SK-N-SH (cell line): ENCODE measurements around the gene PCBP3. TPM values are rescaled to one million over a fixed set of nuclear protein-coding genes. Genes with fewer than 3 reads are reported as not detected.

Experiments
- CTCF ChIA-PET: fragments of 300-600, 350-600 bp; formaldehyde crosslinking; extraction: SDS; loops from one replicate; lab custom pipeline; 2021; lab: Yijun Ruan, JAX
- POLR2A ChIA-PET: fragments of 350-600 bp; sonication (Branson Sonifier 250); formaldehyde crosslinking; extraction: SDS; loops from one replicate; lab custom pipeline; 2020; ENCODE audit warnings: antibody characterized with exemption, inconsistent platforms; lab: Yijun Ruan, JAX
- DNase-seq: peaks from one replicate; pipeline ENCODE4 v3.0.0; 2012
- H2AFZ ChIP-seq: fragments of 200-600 bp; sonication (generic); 2 replicates; pipeline ENCODE4 v1.8.1; 2016; ENCODE audit warnings: antibody characterized with exemption, mild to moderate bottlenecking, low read depth
- H3F3A ChIP-seq: fragments of 200-600 bp; sonication (generic); replicated peaks from 2 replicates; pipeline ENCODE3; 2016; ENCODE audit warnings: antibody characterized with exemption, mild to moderate bottlenecking; ENCODE audit not compliant: insufficient read depth
- H3K27ac ChIP-seq, 2 experiments: fragments of 200-500 bp in 1 of 2; fragments of 200-600 bp in 1 of 2; sonication (Bioruptor generic) in 1 of 2; sonication (generic), shearing (Covaris generic) in 1 of 2; 2 replicates each; pipeline versions ENCODE4 v1.5.1 to v1.6.1; 2014 to 2016; ENCODE audit warnings: low read depth in 2 of 2, inconsistent platforms in 1 of 2, low read length in 1 of 2, mild to moderate bottlenecking in 1 of 2, mixed read lengths in 1 of 2
- H3K27me3 ChIP-seq: fragments of 200-600 bp; sonication (generic), shearing (Covaris generic); 2 replicates; pipeline ENCODE4 v1.6.1; 2016; ENCODE audit warnings: mixed run types; ENCODE audit not compliant: insufficient read depth
- H3K36me3 ChIP-seq, 2 experiments: fragments of 200-500 bp in 1 of 2; fragments of 200-600 bp in 1 of 2; sonication (Bioruptor generic) in 1 of 2; sonication (generic) in 1 of 2; replicated peaks in 1 of 2; 2 replicates each; pipeline versions ENCODE3 to v1.5.1; 2014 to 2016; ENCODE audit warnings: low read length in 1 of 2, mild to moderate bottlenecking in 1 of 2; ENCODE audit not compliant: insufficient read depth in 2 of 2, control insufficient read depth in 1 of 2
- H3K4me1 ChIP-seq, 2 experiments: fragments of 200-500 bp in 1 of 2; fragments of 200-600 bp in 1 of 2; sonication (Bioruptor generic) in 1 of 2; sonication (generic), shearing (Covaris generic) in 1 of 2; 2 replicates each; pipeline versions ENCODE4 v1.5.1 to v1.6.1; 2014 to 2016; ENCODE audit warnings: low read depth in 1 of 2, low read length in 1 of 2, mixed run types in 1 of 2; ENCODE audit not compliant: insufficient read depth in 2 of 2, control insufficient read depth in 1 of 2
- H3K4me2 ChIP-seq: fragments of 200-600 bp; sonication (generic), shearing (Covaris generic); 2 replicates; pipeline ENCODE4 v1.6.1; 2017; ENCODE audit warnings: mixed run types
- H3K4me3 ChIP-seq, 2 experiments: fragments of 200-500 bp in 1 of 2; fragments of 200-600 bp in 1 of 2; sonication (Bioruptor generic) in 1 of 2; sonication (generic), shearing (Covaris generic) in 1 of 2; 2 replicates each; pipeline versions ENCODE4 v1.5.1 to v1.8.1; 2014 to 2016; ENCODE audit warnings: low read depth in 2 of 2, inconsistent platforms in 1 of 2, low read length in 1 of 2, mild to moderate bottlenecking in 1 of 2, mixed read lengths in 1 of 2, moderate library complexity in 1 of 2
- H3K79me2 ChIP-seq: fragments of 200-600 bp; sonication (generic); 2 replicates; pipeline ENCODE4 v1.8.1; 2017; ENCODE audit warnings: mild to moderate bottlenecking; ENCODE audit not compliant: insufficient read depth
- H3K9ac ChIP-seq: fragments of 200-600 bp; sonication (generic); 2 replicates; pipeline ENCODE4 v1.6.1; 2017; ENCODE audit warnings: mixed run types
- H3K9me2 ChIP-seq: fragments of 200-600 bp; sonication (generic); 2 replicates; pipeline ENCODE4 v1.6.1; 2017; ENCODE audit warnings: mixed run types
- H3K9me3 ChIP-seq: fragments of 200-600 bp; sonication (generic); 2 replicates; pipeline ENCODE4 v1.6.1; 2017; ENCODE audit warnings: mixed run types, mild to moderate bottlenecking, moderate library complexity
- H4K20me1 ChIP-seq: fragments of 200-600 bp; sonication (generic); 2 replicates; pipeline ENCODE4 v1.6.1; 2017; ENCODE audit warnings: mild to moderate bottlenecking, mixed run types; ENCODE audit not compliant: insufficient read depth
- CHD2 ChIP-seq: fragments of 150-350 bp; IDR thresholded peaks from 2 replicates; pipeline ENCODE4 v1.6.1; 2018; ENCODE audit warnings: low read length; ENCODE audit not compliant: partially characterized antibody
- ELF1 ChIP-seq: IDR thresholded peaks from 2 replicates; pipeline ENCODE4 v1.4.0; 2012
- EP300 ChIP-seq, 2 experiments: IDR thresholded peaks; 2 replicates each; pipeline versions ENCODE4 v1.4.0 to v1.6.1; 2012; ENCODE audit warnings: borderline replicate concordance in 1 of 2, low read depth in 1 of 2, low read length in 1 of 2
- FOSL2 ChIP-seq: IDR thresholded peaks from 2 replicates; pipeline ENCODE4 v1.4.0; 2012; ENCODE audit warnings: low read depth, mild to moderate bottlenecking, moderate library complexity, borderline replicate concordance
- FOXJ3 ChIP-seq: sonication (generic); formaldehyde crosslinking; IDR thresholded peaks from 2 replicates; pipeline ENCODE4 v1.5.1; 2020; ENCODE audit warnings: mild to moderate bottlenecking, missing genetic modification reagents
- FOXM1 ChIP-seq: IDR thresholded peaks from 2 replicates; pipeline ENCODE4 v1.4.0; 2012; ENCODE audit warnings: low read depth, mild to moderate bottlenecking
- GATA2 ChIP-seq: sonication (generic); formaldehyde crosslinking; IDR thresholded peaks from 2 replicates; pipeline ENCODE4 v1.5.0; 2020; ENCODE audit warnings: mild to moderate bottlenecking, missing genetic modification reagents
- MEF2A ChIP-seq: IDR thresholded peaks from 2 replicates; pipeline ENCODE4 v1.4.0; 2012; ENCODE audit warnings: low read depth, borderline replicate concordance
- MXI1 ChIP-seq: IDR thresholded peaks from 2 replicates; pipeline ENCODE4 v1.6.1; 2012; ENCODE audit warnings: mild to moderate bottlenecking, low read depth, low read length, improper control_type of control experiment
- NFIC ChIP-seq: IDR thresholded peaks from 2 replicates; pipeline ENCODE4 v1.4.0; 2012; ENCODE audit warnings: borderline replicate concordance
- NRF1 ChIP-seq: IDR thresholded peaks from 2 replicates; pipeline ENCODE4 v1.6.1; 2012; ENCODE audit warnings: low read depth, mild to moderate bottlenecking, low read length
- POLR2AphosphoS5 ChIP-seq: IDR thresholded peaks from 2 replicates; pipeline ENCODE4 v1.6.1; 2012; ENCODE audit warnings: low read depth, low read length
- RCOR1 ChIP-seq: fragments of 150-350 bp; IDR thresholded peaks from 2 replicates; pipeline ENCODE4 v1.6.1; 2017; ENCODE audit warnings: antibody characterized with exemption, low read length
- RXRA ChIP-seq: IDR thresholded peaks from 2 replicates; pipeline ENCODE4 v1.4.0; 2012; ENCODE audit warnings: low read depth, mild to moderate bottlenecking, borderline replicate concordance
- SMC3 ChIP-seq: IDR thresholded peaks from 2 replicates; pipeline ENCODE4 v1.6.1; 2012; ENCODE audit warnings: low read depth, low read length, improper control_type of control experiment
- TAF1 ChIP-seq: IDR thresholded peaks from 2 replicates; pipeline ENCODE4 v1.6.1; 2012; ENCODE audit warnings: low read depth, mild to moderate bottlenecking, low read length, moderate library complexity, borderline replicate concordance
- WGBS: methylation state at CpG from one replicate; pipeline ENCODE4 v1.1.6; 2017; ENCODE audit warnings: low lambda C conversion rate; 5-methylcytosine and 5-hydroxymethylcytosine counted together
- polyA plus RNA-seq, 3 experiments: library from polyadenylated mRNA; depleted of rRNA; stranded (reverse); fragments of >200 nt; gene quantifications; 2 replicates each; pipeline ENCODE4 v1.2.3, GENCODE V29; 2012
- TF ChIP-seq, protein P1 (sequence below): IDR thresholded peaks from 2 replicates; pipeline ENCODE4 v1.4.0; 2012; ENCODE audit warnings: low read depth, borderline replicate concordance
- TF ChIP-seq, protein P2 (sequence below): IDR thresholded peaks from 2 replicates; pipeline ENCODE4 v1.4.0; 2012; ENCODE audit warnings: low read depth, borderline replicate concordance
- TF ChIP-seq, protein P3 (sequence below): fragments of 150-350 bp; IDR thresholded peaks from 2 replicates; pipeline ENCODE4 v1.6.1; 2017; ENCODE audit warnings: antibody characterized with exemption, low read length, low read depth, borderline replicate concordance
- TF ChIP-seq, protein P4 (sequence below): IDR thresholded peaks from 2 replicates; pipeline ENCODE4 v1.6.1; 2012; ENCODE audit warnings: mild to moderate bottlenecking, low read depth, low read length, moderate library complexity

The PCBP3 gene
- polyA plus RNA-seq, 1 of the 3 experiments (the other 2 are of a cell fraction): 9.5 TPM

DNA sequence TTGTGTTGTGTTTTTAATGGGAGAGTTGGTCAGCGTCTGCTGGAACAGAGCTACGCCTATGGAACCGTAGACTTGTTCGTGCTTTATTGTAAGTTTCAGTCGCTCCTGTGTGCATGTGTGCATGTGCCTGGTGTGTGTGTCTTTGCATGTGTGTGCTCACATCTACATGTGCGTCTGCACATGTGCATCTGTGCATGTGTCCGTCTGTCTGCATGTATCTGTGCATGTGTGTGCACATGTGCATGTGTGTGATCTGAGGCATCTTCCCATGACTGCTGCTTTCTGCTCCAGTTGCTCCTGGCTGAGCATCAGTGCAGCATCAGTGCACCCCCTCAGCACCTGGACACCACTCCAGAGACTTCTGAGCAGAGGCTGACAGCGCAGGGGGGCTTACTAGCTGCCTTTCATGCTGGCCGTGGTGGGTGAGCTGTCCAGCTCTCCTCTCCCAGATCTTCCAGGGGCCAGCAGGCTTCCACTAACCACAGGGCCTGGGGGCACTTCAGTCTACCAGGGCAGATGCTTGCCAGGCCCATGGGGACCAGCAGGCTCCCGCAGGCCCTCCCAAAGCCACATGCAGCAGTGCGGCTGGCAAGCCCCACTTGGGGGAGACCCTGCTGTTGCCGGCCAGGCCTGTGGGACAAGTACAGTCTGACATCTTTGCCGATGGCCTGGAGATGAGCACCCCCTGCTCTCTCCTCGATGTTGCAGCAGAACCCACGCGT lies 47.8 kb upstream of the PCBP3 start:
- 72% methylated on average over 10 of the region's 16 CpGs for WGBS
- POLR2A ChIA-PET: interaction anchor here (2.4 kb wide), 1 partner anchor 39 kb away, joined by 15 read pairs; no protein-coding TSS in a partner anchor
- CTCF ChIA-PET: interaction anchor here (0.6 to 8.5 kb wide), 29 partner anchors 11 to 351 kb away, joined by 3 to 135 read pairs (median 5); no protein-coding TSS in a partner anchor

More for the DNA sequence above, 47.8 kb upstream of the PCBP3 start:
- Histone ChIP-seq H3K9ac (no peak overlapping the region), H3K9me3 (no peaks in the 10 kb centered on the region), H3K9me2 (no peaks in the 10 kb centered on the region), H3K4me2 (no peak overlapping the region), H3K27me3 (no peaks in the 10 kb centered on the region), H3K4me3 (no peak overlapping the region), H3K27ac (no peak overlapping the region; a peak in 1 of 4 replicates), H3K79me2 (no peaks in the 10 kb centered on the region), H4K20me1 (no peaks in the 10 kb centered on the region), H2AFZ (no peak overlapping the region), H3K36me3 (no peaks in the 10 kb centered on the region), H3K4me1 (peaks cover 0 to 14% of the 10 kb centered on the region in 2 experiments; a peak in 1 of 4 replicates), H3F3A (no peaks in the 10 kb centered on the region)
- TF ChIP-seq RXRA: no peak
- TF ChIP-seq, protein P1, sequence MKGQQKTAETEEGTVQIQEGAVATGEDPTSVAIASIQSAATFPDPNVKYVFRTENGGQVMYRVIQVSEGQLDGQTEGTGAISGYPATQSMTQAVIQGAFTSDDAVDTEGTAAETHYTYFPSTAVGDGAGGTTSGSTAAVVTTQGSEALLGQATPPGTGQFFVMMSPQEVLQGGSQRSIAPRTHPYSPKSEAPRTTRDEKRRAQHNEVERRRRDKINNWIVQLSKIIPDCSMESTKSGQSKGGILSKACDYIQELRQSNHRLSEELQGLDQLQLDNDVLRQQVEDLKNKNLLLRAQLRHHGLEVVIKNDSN: no peak
- TF ChIP-seq, protein P2, sequence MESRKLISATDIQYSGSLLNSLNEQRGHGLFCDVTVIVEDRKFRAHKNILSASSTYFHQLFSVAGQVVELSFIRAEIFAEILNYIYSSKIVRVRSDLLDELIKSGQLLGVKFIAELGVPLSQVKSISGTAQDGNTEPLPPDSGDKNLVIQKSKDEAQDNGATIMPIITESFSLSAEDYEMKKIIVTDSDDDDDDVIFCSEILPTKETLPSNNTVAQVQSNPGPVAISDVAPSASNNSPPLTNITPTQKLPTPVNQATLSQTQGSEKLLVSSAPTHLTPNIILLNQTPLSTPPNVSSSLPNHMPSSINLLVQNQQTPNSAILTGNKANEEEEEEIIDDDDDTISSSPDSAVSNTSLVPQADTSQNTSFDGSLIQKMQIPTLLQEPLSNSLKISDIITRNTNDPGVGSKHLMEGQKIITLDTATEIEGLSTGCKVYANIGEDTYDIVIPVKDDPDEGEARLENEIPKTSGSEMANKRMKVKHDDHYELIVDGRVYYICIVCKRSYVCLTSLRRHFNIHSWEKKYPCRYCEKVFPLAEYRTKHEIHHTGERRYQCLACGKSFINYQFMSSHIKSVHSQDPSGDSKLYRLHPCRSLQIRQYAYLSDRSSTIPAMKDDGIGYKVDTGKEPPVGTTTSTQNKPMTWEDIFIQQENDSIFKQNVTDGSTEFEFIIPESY: no peak
- no peak for TF ChIP-seq GATA2 (CRISPR knock-in tag)
- TF ChIP-seq NRF1: no peak
- no peak for TF ChIP-seq RCOR1
- no peak for TF ChIP-seq NFIC
- TF ChIP-seq MXI1: no peak
- TF ChIP-seq, protein P3, sequence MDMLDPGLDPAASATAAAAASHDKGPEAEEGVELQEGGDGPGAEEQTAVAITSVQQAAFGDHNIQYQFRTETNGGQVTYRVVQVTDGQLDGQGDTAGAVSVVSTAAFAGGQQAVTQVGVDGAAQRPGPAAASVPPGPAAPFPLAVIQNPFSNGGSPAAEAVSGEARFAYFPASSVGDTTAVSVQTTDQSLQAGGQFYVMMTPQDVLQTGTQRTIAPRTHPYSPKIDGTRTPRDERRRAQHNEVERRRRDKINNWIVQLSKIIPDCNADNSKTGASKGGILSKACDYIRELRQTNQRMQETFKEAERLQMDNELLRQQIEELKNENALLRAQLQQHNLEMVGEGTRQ: no peak
- no peak for TF ChIP-seq MEF2A
- TF ChIP-seq CHD2: no peak
- TF ChIP-seq, protein P4, sequence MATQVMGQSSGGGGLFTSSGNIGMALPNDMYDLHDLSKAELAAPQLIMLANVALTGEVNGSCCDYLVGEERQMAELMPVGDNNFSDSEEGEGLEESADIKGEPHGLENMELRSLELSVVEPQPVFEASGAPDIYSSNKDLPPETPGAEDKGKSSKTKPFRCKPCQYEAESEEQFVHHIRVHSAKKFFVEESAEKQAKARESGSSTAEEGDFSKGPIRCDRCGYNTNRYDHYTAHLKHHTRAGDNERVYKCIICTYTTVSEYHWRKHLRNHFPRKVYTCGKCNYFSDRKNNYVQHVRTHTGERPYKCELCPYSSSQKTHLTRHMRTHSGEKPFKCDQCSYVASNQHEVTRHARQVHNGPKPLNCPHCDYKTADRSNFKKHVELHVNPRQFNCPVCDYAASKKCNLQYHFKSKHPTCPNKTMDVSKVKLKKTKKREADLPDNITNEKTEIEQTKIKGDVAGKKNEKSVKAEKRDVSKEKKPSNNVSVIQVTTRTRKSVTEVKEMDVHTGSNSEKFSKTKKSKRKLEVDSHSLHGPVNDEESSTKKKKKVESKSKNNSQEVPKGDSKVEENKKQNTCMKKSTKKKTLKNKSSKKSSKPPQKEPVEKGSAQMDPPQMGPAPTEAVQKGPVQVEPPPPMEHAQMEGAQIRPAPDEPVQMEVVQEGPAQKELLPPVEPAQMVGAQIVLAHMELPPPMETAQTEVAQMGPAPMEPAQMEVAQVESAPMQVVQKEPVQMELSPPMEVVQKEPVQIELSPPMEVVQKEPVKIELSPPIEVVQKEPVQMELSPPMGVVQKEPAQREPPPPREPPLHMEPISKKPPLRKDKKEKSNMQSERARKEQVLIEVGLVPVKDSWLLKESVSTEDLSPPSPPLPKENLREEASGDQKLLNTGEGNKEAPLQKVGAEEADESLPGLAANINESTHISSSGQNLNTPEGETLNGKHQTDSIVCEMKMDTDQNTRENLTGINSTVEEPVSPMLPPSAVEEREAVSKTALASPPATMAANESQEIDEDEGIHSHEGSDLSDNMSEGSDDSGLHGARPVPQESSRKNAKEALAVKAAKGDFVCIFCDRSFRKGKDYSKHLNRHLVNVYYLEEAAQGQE: no peak
- TF ChIP-seq ELF1: no peak
- no peak for TF ChIP-seq POLR2AphosphoS5
- TF ChIP-seq SMC3: no peak
- TF ChIP-seq TAF1: no peak
- no peak for TF ChIP-seq FOSL2
- TF ChIP-seq FOXJ3 (CRISPR knock-in tag): no peak
- TF ChIP-seq FOXM1: no peak
- no peak for TF ChIP-seq EP300 (IDR thresholded peaks at IDR 0.05; ENCODE audit: borderline replicate concordance in 1 of 2, low read depth in 1 of 2, low read length in 1 of 2)
- DNase-seq: no peak
